Activated naive CD4-positive, alpha-beta T cell treated with anti-CD3 and anti-CD28 coated beads, Interleukin-2, amount 50 U/mL, for 72 hours (primary cell): Measurements from ENCODE around the gene EPS15. TPM values are rescaled to one million over a fixed set of nuclear protein-coding genes. Genes with fewer than 3 reads are reported as not detected.

ENCODE experiments used
- ATAC-seq, 2 donors: fragments of 150-1000 bp; cut with Tn5 transposase; 2 replicates each; pipeline ENCODE4 v1.10.0; 2021; ENCODE audit warnings: mild to moderate bottlenecking in 2 of 2, moderate library complexity in 2 of 2
- DNase-seq, 2 donors: peaks; one replicate each; pipeline ENCODE4 v3.0.0; 2021 to 2022; ENCODE audit warnings: low spot score in 2 of 2
- H3K27ac Mint-ChIP-seq, 2 donors: one replicate each; pipeline ENCODE4 v1.8.0; 2022; ENCODE audit warnings: mild to moderate bottlenecking in 2 of 2, mixed read lengths in 2 of 2
- H3K36me3 Mint-ChIP-seq, 2 donors: one replicate each; pipeline ENCODE4 v1.8.0; 2022; ENCODE audit warnings: mixed read lengths in 2 of 2
- H3K9me3 Mint-ChIP-seq, 2 donors: one replicate each; pipeline ENCODE4 v1.8.0; 2022; ENCODE audit warnings: mixed read lengths in 2 of 2
- total RNA-seq, 2 donors: library from RNA; stranded (reverse); gene quantifications; one replicate each; pipeline ENCODE4 v1.2.3, GENCODE V29; 2022

EPS15 gene
- total RNA-seq, 2 donors from 2014 or later, result 56.4 to 59.9 TPM

DNA sequence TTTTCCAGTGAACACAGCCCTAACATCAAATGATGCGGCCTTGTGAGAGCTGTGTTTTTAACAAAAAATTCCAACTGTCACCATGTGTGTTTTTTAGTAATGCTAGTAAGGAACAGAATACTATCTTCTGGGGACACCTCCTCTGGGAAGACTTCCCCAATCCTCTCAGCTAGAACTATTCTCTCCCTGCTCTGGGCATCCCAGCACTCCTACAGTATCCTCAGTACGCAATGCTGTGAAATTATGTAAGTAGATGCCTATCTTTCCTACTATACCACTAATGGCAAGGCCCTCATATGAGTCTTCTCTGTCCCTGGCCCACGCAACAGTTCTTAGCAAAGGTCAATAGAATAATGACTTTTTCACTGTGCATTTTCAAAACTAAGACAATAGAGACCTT is 169.2 kb downstream of the EPS15 start:
- H3K9me3 Mint-ChIP-seq, result no peaks in the 10 kb centered on the region
- DNase-seq (no peak), ATAC-seq (no peak)
- H3K27ac Mint-ChIP-seq, result no peak overlapping the region
- no peaks in the 10 kb centered on the region for H3K36me3 Mint-ChIP-seq

DNA sequence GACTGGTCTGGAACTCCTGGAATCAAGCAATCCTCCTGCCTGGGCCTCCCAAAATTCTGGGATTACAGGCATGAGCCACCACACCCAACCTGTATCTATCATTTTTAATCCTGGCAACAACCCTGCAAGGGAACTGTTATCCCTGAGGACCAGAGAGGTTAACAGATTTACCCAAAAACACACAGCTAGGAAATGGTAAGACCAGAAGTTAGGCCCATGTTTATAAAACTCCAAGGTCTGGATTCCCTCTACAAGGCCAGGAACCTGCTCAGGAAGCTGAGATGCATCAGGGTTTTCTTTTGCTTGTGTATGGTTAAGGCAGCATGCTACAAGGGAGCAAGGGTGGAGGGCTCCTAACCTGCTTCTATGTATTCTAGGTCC is 170.9 kb downstream of the EPS15 start:
- peak overlapping the region in 1 of 2 donors; percentile 15 for H3K27ac Mint-ChIP-seq
- peaks cover 0 to 5% of the 10 kb centered on the region in 2 donors for H3K36me3 Mint-ChIP-seq
- ATAC-seq (no peak), DNase-seq (no peak)
- H3K9me3 Mint-ChIP-seq, result no peaks in the 10 kb centered on the region

DNA sequence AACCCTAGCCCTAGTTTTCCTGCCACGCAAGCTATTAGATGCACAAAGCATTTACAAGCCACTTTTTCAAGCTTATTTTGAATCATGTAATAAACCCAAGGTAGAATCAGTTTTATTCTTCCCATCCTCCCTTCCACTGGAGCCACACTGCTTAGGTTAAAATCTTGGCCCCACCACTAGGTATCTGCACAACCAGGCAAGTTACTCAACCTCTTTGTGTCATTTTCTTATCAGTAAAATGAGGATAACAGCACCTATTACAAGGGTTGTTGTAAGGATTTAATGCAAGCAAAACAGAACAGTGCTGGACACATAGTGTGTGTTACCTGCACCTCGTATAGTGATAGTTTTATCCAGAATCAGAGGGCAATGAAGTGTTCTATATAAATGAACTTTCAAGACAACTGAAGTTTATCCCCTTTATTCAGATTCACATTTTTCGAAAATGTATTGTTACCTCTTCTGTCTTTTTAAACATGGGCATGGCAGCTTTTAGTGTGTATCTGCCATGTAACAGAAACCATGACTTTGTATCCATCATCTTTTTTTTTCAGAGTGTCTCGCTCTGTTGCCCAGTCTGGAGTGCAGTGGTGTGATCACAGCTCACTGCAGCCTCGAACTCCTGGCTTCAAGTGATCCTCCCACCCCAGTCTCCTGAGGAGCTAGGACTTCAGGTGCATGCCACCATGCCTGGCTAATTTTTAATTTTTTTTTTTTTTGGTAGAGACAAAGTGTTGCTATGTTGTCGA is 171.5 kb downstream of the EPS15 start:
- DNase-seq, result no peak
- Mint-ChIP-seq H3K9me3 (no peaks in the 10 kb centered on the region), H3K36me3 (peaks cover 0 to 10% of the 10 kb centered on the region in 2 donors), H3K27ac (no peak overlapping the region)
- ATAC-seq, result no peak

GRCh38 chr1:51346086-51346942 is 172.8 kb downstream of the EPS15 start:
- DNase-seq (no peak), ATAC-seq (no peak)
- Mint-ChIP-seq H3K27ac (no peak overlapping the region), H3K36me3 (peaks cover 0 to 10% of the 10 kb centered on the region in 2 donors), H3K9me3 (no peaks in the 10 kb centered on the region)

DNA sequence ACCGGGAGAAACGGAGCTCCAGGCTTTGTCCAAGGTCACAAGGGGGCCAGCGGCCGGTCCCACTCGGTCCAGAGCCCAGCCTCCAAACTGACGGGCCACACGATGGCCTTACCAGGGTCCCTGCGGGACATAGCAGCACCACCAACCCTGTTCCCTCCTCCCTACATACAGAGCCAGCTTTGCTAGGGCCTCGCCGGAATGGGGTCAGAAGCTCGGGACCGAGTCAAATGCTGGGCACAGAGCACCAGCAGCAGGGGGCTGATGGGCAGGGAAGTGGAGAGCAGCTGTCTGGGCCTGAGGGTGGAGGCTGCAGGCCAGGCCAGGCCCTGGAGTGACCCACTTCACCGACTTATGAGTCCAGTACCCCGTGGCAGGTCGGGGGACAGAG is 173.8 kb downstream of the EPS15 start:
- ATAC-seq, result no peak
- no peak overlapping the region for H3K27ac Mint-ChIP-seq
- H3K9me3 Mint-ChIP-seq, result no peaks in the 10 kb centered on the region
- no peak for DNase-seq
- H3K36me3 Mint-ChIP-seq, result peaks cover 0 to 10% of the 10 kb centered on the region in 2 donors

- Mint-ChIP-seq H3K36me3 (peaks cover 0 to 10% of the 10 kb centered on the region in 2 donors), H3K9me3 (no peaks in the 10 kb centered on the region), H3K27ac (no peak overlapping the region)
- ATAC-seq, result peak in 1 of 2 donors; percentile 23
- no peak for DNase-seq
These were observed 174.3 kb downstream of the EPS15 start for GRCh38 chr1:51344602-51345299.

- DNase-seq, result no peak
- no peaks in the 10 kb centered on the region for H3K9me3 Mint-ChIP-seq
- H3K27ac Mint-ChIP-seq, result no peak overlapping the region
- peaks cover 0 to 10% of the 10 kb centered on the region in 2 donors for H3K36me3 Mint-ChIP-seq
- peak in 1 of 2 donors; percentile 10 for ATAC-seq
These were observed 174.8 kb downstream of the EPS15 start for GRCh38 chr1:51344276-51344601.

GRCh38 chr1:51343624-51344023 is 175.4 kb downstream of the EPS15 start:
- peaks cover 0 to 10% of the 10 kb centered on the region in 2 donors for H3K36me3 Mint-ChIP-seq
- H3K9me3 Mint-ChIP-seq, result no peaks in the 10 kb centered on the region
- H3K27ac Mint-ChIP-seq, result no peak overlapping the region
- ATAC-seq, result no peak
- DNase-seq, result no peak

DNA sequence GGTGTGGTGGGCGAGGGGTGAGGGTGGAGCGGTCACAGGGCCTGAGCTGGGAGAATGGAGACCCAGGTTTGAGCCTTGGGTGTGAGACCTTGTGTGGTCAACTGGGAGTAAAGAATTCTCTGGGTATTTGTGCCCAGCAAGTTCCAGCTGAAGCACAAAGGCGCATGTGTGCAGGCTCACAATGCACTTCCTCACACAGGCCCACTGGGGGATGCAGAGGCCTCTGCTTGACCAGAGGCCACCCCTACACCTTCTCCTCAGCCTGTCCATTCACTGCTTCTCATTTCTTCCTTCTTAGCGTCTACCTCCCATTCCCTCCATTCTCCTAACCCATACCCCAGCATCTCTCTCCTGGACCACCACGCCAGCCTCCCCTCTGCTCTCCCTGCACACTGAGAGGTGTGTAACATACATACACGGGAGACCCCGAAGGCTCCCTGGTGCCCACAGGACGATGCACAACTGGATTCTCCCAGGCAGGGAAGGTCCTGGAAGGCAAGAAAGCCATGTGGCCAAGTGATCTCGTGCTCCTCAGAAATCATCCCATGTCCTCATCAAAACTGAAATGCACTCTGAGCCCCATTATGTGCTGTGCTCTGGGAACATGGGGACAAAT is 176.4 kb downstream of the EPS15 start:
- no peaks in the 10 kb centered on the region for H3K9me3 Mint-ChIP-seq
- no peak for ATAC-seq
- DNase-seq, result no peak
- H3K36me3 Mint-ChIP-seq, result peaks cover 0 to 10% of the 10 kb centered on the region in 2 donors
- no peak overlapping the region for H3K27ac Mint-ChIP-seq

GRCh38 chr1:51341876-51342496 is 177.1 kb downstream of the EPS15 start:
- Mint-ChIP-seq H3K27ac (no peak overlapping the region), H3K9me3 (no peaks in the 10 kb centered on the region), H3K36me3 (peaks cover 0 to 10% of the 10 kb centered on the region in 2 donors)
- ATAC-seq, result peak in 1 of 2 donors; percentile 36
- DNase-seq, result no peak

- ATAC-seq, result no peak
- no peaks in the 10 kb centered on the region for H3K9me3 Mint-ChIP-seq
- H3K27ac Mint-ChIP-seq, result no peak overlapping the region
- DNase-seq, result no peak
- H3K36me3 Mint-ChIP-seq, result peaks cover 0 to 10% of the 10 kb centered on the region in 2 donors
These were observed 178.7 kb downstream of the EPS15 start for GRCh38 chr1:51340380-51340779.

- DNase-seq, result no peak
- no peaks in the 10 kb centered on the region for H3K36me3 Mint-ChIP-seq
- H3K27ac Mint-ChIP-seq, result no peak overlapping the region
- no peak for ATAC-seq
- H3K9me3 Mint-ChIP-seq, result no peaks in the 10 kb centered on the region
These were observed 182.4 kb downstream of the EPS15 start for GRCh38 chr1:51336711-51337110.

- Mint-ChIP-seq H3K36me3 (peaks cover 4 to 5% of the 10 kb centered on the region in 2 donors), H3K9me3 (no peaks in the 10 kb centered on the region), H3K27ac (no peak overlapping the region)
- DNase-seq (no peak), ATAC-seq (no peak)
These were observed 183.1 kb downstream of the EPS15 start for GRCh38 chr1:51336004-51336403.

DNA sequence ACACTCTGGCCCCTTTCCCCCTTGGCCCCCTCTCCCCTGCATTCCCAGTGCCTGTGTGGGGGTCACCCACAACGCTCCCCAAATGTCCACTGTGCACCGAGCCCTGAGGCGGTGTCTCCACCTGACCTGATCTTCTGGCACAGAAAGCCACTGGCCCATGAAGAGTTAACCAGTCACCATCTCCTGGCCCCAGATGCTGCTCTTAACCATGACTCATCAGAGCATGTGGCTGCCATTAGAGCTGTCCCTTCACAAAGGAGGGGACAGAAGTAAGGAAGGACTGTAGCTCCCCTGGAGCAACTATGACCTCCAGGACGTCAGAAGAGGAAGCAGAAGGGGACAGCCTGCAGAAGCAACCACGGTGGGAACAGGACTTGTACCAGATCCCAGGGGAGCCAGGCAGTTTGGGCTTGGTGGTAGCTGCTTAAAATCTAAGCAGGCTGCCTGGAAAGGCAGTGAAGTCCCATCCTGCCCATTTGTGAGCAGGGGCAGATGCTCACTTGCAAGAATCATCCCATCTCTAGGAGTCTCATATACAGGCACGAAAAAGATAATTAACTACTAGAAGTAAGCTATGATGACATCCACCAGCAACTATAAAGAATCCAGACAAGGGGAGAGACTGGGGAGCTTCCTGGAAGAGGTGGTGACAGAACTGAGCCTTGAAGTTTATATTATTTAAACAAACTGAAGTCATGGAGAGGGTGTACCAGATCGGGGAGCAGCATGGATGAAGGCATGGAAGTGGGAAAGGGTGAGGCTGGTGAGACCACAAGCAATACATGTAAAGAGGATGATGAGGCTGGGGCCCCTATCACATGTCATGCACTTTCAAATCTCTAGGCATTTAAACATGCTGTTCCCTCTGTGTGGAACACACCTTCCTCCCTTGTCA is 187.6 kb downstream of the EPS15 start:
- ATAC-seq (peak; percentile 43 to 55), DNase-seq (no peak)
- Mint-ChIP-seq H3K9me3 (no peaks in the 10 kb centered on the region), H3K27ac (no peak overlapping the region), H3K36me3 (peaks cover 5 to 8% of the 10 kb centered on the region in 2 donors)

DNA sequence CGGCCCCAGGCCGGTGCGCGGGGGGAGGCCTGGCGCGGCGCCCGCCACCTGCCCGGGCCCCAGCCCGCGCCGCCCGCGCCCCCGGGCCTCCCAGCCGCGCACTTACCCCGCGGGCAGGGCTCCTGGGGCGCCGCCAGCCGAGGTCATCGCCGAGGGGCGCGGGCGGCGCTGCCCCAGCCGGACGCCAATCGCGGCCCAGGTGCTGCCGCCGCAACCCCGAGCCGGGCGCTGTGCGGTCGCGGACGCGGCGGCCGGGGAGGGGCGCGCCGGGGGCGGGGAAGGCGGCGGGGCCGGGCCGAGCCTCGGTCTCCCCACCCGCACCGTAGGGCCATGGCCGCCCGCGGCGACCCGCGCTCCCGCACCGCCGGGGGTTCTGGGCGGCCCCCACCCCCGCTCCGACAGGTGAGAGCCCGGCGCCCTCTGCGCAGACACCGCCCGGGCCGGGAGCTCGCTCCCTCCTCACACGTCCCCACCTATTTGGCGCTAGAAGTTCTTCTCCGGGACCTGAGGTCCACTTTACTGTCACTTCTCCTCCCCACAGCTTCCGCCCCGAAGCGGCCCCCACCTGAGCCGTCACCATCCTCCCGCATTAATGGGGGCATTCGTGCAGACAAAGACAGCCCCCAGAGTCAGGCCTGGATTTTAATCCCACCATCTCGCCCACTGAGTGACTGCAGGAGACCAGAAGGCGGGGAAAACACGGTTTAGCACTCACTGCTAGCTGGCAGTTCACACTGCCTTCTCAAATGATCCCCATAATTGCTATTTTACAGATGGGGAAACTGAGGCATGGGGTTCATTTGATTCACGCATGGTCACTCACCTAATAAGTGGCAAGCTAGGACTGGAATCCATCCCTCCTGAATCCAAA is 188.5 kb downstream of the EPS15 start, which contains the start of gene TTC39A:
Gene TTC39A (minus strand): TSS at position 232 of the 871 bp plus-strand sequence. CDS start 85 bp downstream, at position 147.
- Mint-ChIP-seq H3K9me3 (no peaks in the 10 kb centered on the region), H3K27ac (no peak within 1 kb of the TSS), H3K36me3 (peaks cover 5 to 8% of the 10 kb centered on the region in 2 donors)
- ATAC-seq (peak; percentile 25 to 40), DNase-seq (no peak)
